NCI-H1092 (cell line): ENCODE results near the gene OLIG2.
A peak's percentile ranks its signal among the peaks of the same experiment; 100 is the strongest.

Experiments used
- DNase-seq: peaks from one replicate; lab custom pipeline; 2025; lab: John Stamatoyannopoulos, UW

OLIG2 gene

GRCh38 chr21:33033094-33033951 lies 7.6 kb downstream of the OLIG2 start:
- DNase-seq = no peak

- no peak for DNase-seq
These were observed 8.3 kb downstream of the OLIG2 start for GRCh38 chr21:33033961-33034413.

GRCh38 chr21:33035147-33035546 lies 9.4 kb downstream of the OLIG2 start:
- DNase-seq = no peak

- DNase-seq = no peak
These were observed 10.9 kb downstream of the OLIG2 start for GRCh38 chr21:33036430-33037162.

- DNase-seq = no peak
These were observed 11.8 kb downstream of the OLIG2 start for GRCh38 chr21:33037501-33037900.

- DNase-seq = no peak
These were observed 13.8 kb downstream of the OLIG2 start for GRCh38 chr21:33039536-33039935.

GRCh38 chr21:33040215-33040614 lies 14.5 kb downstream of the OLIG2 start:
- DNase-seq = no peak

GRCh38 chr21:33041981-33042380 lies 16.2 kb downstream of the OLIG2 start:
- no peak for DNase-seq

- no peak for DNase-seq
These were observed 17.1 kb downstream of the OLIG2 start for GRCh38 chr21:33042812-33043211.

GRCh38 chr21:33046455-33046854 lies 20.7 kb downstream of the OLIG2 start:
- no peak for DNase-seq

GRCh38 chr21:33047231-33047630 lies 21.5 kb downstream of the OLIG2 start:
- DNase-seq = no peak

- no peak for DNase-seq
These were observed 26.2 kb downstream of the OLIG2 start for GRCh38 chr21:33051925-33052324.

GRCh38 chr21:33053951-33054350 lies 28.2 kb downstream of the OLIG2 start:
- no peak for DNase-seq

GRCh38 chr21:33055991-33056390 lies 30.3 kb downstream of the OLIG2 start:
- DNase-seq = no peak

- DNase-seq = no peak
These were observed 31.7 kb downstream of the OLIG2 start for GRCh38 chr21:33057385-33057940.

GRCh38 chr21:33058527-33058926 lies 32.8 kb downstream of the OLIG2 start:
- peak; percentile 19 for DNase-seq

GRCh38 chr21:33058957-33059356 lies 33.2 kb downstream of the OLIG2 start:
- peak; percentile 3 for DNase-seq

GRCh38 chr21:33059380-33059841 lies 33.7 kb downstream of the OLIG2 start:
- DNase-seq = no peak

GRCh38 chr21:33061233-33061632 lies 35.5 kb downstream of the OLIG2 start:
- no peak for DNase-seq

GRCh38 chr21:33063375-33063883 lies 37.7 kb downstream of the OLIG2 start:
- DNase-seq = no peak

- DNase-seq = no peak
These were observed 38.3 kb downstream of the OLIG2 start for GRCh38 chr21:33063907-33064622.
